Adrenal gland (tissue), 12 donors: ENCODE data around the gene FCER1G. TPM values are rescaled to one million over a fixed set of nuclear protein-coding genes. Genes with fewer than 3 reads are reported as not detected.

Experiments used
- DNase-seq, 7 donors: peaks; one replicate each; pipeline ENCODE4 v3.0.0-alpha.2; 2019 to 2020
- H3K27ac ChIP-seq, 5 donors: fragments of 200-600 bp; sonication (generic) in 4 of 5; 1 replicate in 3 of 5; 2 replicates in 2 of 5; pipeline versions ENCODE4 v1.5.1 to v1.8.0; 2016 to 2020; ENCODE audit warnings: mild to moderate bottlenecking in 1 of 5
- H3K27me3 ChIP-seq: fragments of 200-600 bp; 2 replicates; pipeline ENCODE4 v1.8.0; 2021
- H3K36me3 ChIP-seq, 2 donors: fragments of 200-600 bp; replicated peaks in 1 of 2; 1 replicate in 1 of 2; 2 replicates in 1 of 2; pipeline versions ENCODE4 v1.5.1 to v1.8.0; 2018 to 2022
- H3K4me1 ChIP-seq, 2 donors: fragments of 200-600 bp; replicated peaks in 1 of 2; 1 replicate in 1 of 2; 2 replicates in 1 of 2; pipeline versions ENCODE4 v1.5.1 to v1.8.0; 2018 to 2021
- H3K4me3 ChIP-seq, 4 donors: fragments of 200-600 bp; sonication (generic) in 3 of 4; one replicate each; pipeline ENCODE4 v1.5.1; 2016 to 2018
- H3K9me3 ChIP-seq, 3 donors: fragments of 200-600 bp; sonication (generic) in 1 of 3; replicated peaks in 1 of 3; 1 replicate in 2 of 3; 2 replicates in 1 of 3; pipeline versions ENCODE4 v1.5.1 to v1.8.0; 2016 to 2021
- POLR2A ChIP-seq, 2 donors: fragments of 450-650 bp; IDR thresholded peaks; one replicate each; pipeline ENCODE4 v1.6.1; 2017; ENCODE audit warnings: antibody characterized with exemption in 2 of 2, mild to moderate bottlenecking in 2 of 2, moderate library complexity in 1 of 2
- WGBS, 4 donors: extraction: QIAGEN DNeasy Blood & Tissue Kit in 2 of 4; methylation state at CpG; one replicate each; pipeline versions ENCODE4 v1.1.5 to v1.1.7; 2013 to 2017; 5-methylcytosine and 5-hydroxymethylcytosine counted together
- intact Hi-C, 2 donors: fragments of 100-400 bp; cut with DNase I; formaldehyde crosslinking; loops; one replicate each; pipeline versions ENCODE4 v1.14.1 to v1.15.0; 2022 to 2023
- polyA plus RNA-seq, 3 donors: library from polyadenylated mRNA; stranded (reverse); fragments of 200-250 nt in 2 of 3; fragments of 350-450 nt in 1 of 3; fragmentation: Illumina TruSeq in 1 of 3; extraction: RNeasy Lipid Tissue Mini Kit (QIAGEN cat#74804) in 1 of 3; gene quantifications; one replicate each; pipeline ENCODE4 v1.2.3, GENCODE V29; 2013 to 2014
- total RNA-seq, 9 donors: library from RNA; depleted of rRNA in 4 of 9; stranded (reverse); fragments of >200 nt in 4 of 9; fragments of 120-200 nt in 1 of 9; fragmentation: NEBNext Ultra II Directional in 1 of 9; extraction: Animal tissue kit (Norgen Biotek cat#: 25700) in 1 of 9; gene quantifications; one replicate each; pipeline versions ENCODE4 v1.1.0 to v1.2.4, GENCODE V29; 2013 to 2023
- TF ChIP-seq, protein P1 (sequence below), 6 experiments: fragments of 450-650 bp in 4 of 6; fragments of 200-600 bp in 2 of 6; sonication (generic) in 1 of 6; IDR thresholded peaks; 1 replicate in 5 of 6; 2 replicates in 1 of 6; pipeline versions ENCODE4 v1.5.1 to v1.8.0; 2016 to 2021; ENCODE audit warnings: antibody characterized with exemption in 6 of 6, mild to moderate bottlenecking in 2 of 6, moderate library complexity in 1 of 6
- donor health status: healthy with polysubstance abuse.
- donor health status: Bipolar disorder and iron deficiency.
- donor health status: DM: yes; HTN: yes; CAD: no.
- donor health status: DM: no; HTN: no; CAD: no.
- donor health status: DM: no; HTN: no; CAD: no.
- donor health status: DM: yes; HTN: yes; CAD: no.

FCER1G gene
- total and polyA plus RNA-seq, 12 donors = 5.5 to 239 (median 116) TPM

DNA sequence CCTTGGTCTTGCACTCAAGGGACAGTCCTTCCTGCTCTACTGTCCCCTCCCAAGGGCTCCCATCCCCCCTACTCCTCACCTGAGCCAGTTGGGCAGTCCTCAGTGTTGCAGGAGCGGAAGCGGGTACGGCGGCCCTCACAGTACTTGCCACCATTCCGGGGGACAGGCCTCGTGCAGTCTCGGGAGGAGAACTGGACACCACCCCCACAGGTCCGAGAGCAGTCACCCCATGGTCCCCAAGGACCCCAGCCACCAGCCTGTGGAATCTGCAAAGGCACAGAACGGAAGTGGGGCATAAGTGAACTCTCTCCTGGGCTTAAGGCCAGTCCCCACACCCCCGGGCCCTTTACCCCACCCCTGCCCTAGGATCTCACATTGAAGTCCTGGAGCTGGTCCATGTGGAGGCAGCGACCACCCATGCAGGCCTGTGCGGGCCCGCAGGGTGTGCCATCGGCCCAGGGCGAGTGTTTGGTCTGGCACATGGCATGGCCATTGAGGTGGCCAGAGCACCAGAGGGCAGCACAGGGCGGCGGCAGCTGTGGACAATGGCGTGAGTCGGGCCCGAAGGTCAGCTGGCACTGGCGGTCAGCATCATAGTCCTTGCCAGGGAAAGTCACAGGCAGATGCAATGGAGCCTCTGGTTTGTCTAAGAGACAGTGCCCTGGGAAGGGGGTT is 21.4 kb upstream of the FCER1G start:
- peak overlapping the region in 2 of 5 donors; percentile 32 to 50 for H3K27ac ChIP-seq
- DNase-seq = peak; percentile 65 to 91 (median 86)
- H3K27me3 ChIP-seq = no peaks in the 10 kb centered on the region
- intact Hi-C loops = loop anchor here (10.0 kb wide), 2 partner anchors 181 to 191 kb away; no protein-coding TSS in a partner anchor
- WGBS, 4 donors = 61 to 73% (median 68%) methylated on average over 13 to 21 of the region's 21 CpGs
- no peak overlapping the region for H3K4me3 ChIP-seq
- H3K9me3 ChIP-seq = no peaks in the 10 kb centered on the region
- TF ChIP-seq, protein P1, sequence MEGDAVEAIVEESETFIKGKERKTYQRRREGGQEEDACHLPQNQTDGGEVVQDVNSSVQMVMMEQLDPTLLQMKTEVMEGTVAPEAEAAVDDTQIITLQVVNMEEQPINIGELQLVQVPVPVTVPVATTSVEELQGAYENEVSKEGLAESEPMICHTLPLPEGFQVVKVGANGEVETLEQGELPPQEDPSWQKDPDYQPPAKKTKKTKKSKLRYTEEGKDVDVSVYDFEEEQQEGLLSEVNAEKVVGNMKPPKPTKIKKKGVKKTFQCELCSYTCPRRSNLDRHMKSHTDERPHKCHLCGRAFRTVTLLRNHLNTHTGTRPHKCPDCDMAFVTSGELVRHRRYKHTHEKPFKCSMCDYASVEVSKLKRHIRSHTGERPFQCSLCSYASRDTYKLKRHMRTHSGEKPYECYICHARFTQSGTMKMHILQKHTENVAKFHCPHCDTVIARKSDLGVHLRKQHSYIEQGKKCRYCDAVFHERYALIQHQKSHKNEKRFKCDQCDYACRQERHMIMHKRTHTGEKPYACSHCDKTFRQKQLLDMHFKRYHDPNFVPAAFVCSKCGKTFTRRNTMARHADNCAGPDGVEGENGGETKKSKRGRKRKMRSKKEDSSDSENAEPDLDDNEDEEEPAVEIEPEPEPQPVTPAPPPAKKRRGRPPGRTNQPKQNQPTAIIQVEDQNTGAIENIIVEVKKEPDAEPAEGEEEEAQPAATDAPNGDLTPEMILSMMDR (IDR thresholded peaks at IDR 0.05) = peak in 5 of 6 experiments; percentile 34 to 52 (median 48)
- TF ChIP-seq POLR2A (IDR thresholded peaks at IDR 0.05) = peak in 1 of 2 donors; percentile 13
- no peaks in the 10 kb centered on the region for H3K36me3 ChIP-seq
- peaks cover 7 to 45% of the 10 kb centered on the region in 2 donors for H3K4me1 ChIP-seq

- no peak overlapping the region for H3K4me3 ChIP-seq
- TF ChIP-seq, protein P1 (IDR thresholded peaks at IDR 0.05) = no peak
- no peak for TF ChIP-seq POLR2A (IDR thresholded peaks at IDR 0.05)
- peaks cover 8 to 55% of the 10 kb centered on the region in 2 donors for H3K4me1 ChIP-seq
- WGBS, 4 donors = 66 to 78% (median 69%) methylated on average over 4 of the region's 4 CpGs
- H3K9me3 ChIP-seq = no peaks in the 10 kb centered on the region
- no peaks in the 10 kb centered on the region for H3K27me3 ChIP-seq
- no peaks in the 10 kb centered on the region for H3K36me3 ChIP-seq
- DNase-seq = no peak
- peak overlapping the region in 2 of 5 donors; percentile 7 to 32 for H3K27ac ChIP-seq
- intact Hi-C loops = loop anchor here (10.0 kb wide), 2 partner anchors 180 to 190 kb away; no protein-coding TSS in a partner anchor
These were observed 19.9 kb upstream of the FCER1G start for GRCh38 chr1:161195171-161195570.

GRCh38 chr1:161196111-161196510 is 19.0 kb upstream of the FCER1G start:
- TF ChIP-seq POLR2A (IDR thresholded peaks at IDR 0.05) = no peak
- TF ChIP-seq, protein P1 (IDR thresholded peaks at IDR 0.05) = no peak
- H3K27me3 ChIP-seq = no peaks in the 10 kb centered on the region
- H3K27ac ChIP-seq = peak overlapping the region in 2 of 5 donors; percentile 93 to 99
- no peaks in the 10 kb centered on the region for H3K9me3 ChIP-seq
- DNase-seq = no peak
- peaks cover 16 to 64% of the 10 kb centered on the region in 2 donors for H3K4me1 ChIP-seq
- H3K36me3 ChIP-seq = no peaks in the 10 kb centered on the region
- no peak overlapping the region for H3K4me3 ChIP-seq
- intact Hi-C loops = loop anchor here (10.0 kb wide), 2 partner anchors 179 to 189 kb away; no protein-coding TSS in a partner anchor
- 92 to 100% (median 96%) methylated on average over 5 to 7 of the region's 7 CpGs for WGBS, 4 donors

- no peaks in the 10 kb centered on the region for H3K27me3 ChIP-seq
- no peak for DNase-seq
- intact Hi-C loops = loop anchor here (10.0 kb wide), 2 partner anchors 178 to 188 kb away; no protein-coding TSS in a partner anchor
- no peaks in the 10 kb centered on the region for H3K36me3 ChIP-seq
- peak overlapping the region in 4 of 5 donors; percentile 13 to 99 (median 72) for H3K27ac ChIP-seq
- H3K9me3 ChIP-seq = no peaks in the 10 kb centered on the region
- WGBS, 4 donors = 59 to 72% (median 67%) methylated on average over 8 to 27 of the region's 27 CpGs
- peak overlapping the region in 1 of 4 donors; percentile 37 for H3K4me3 ChIP-seq
- TF ChIP-seq POLR2A (IDR thresholded peaks at IDR 0.05) = peak; percentile 4 to 11
- TF ChIP-seq, protein P1 (IDR thresholded peaks at IDR 0.05) = no peak
- H3K4me1 ChIP-seq = peaks cover 23 to 71% of the 10 kb centered on the region in 2 donors
These were observed 18.3 kb upstream of the FCER1G start for GRCh38 chr1:161196521-161197451.
